ENCODE measurements around the gene PARP8. TPM values are rescaled to one million over a fixed set of nuclear protein-coding genes. Genes with fewer than 3 reads are reported as not detected.
"Not testable (repeated sequence)": the region's sequence is repeated elsewhere in the genome, so short reads cannot be mapped to it uniquely, and the experiment has no call there.

PARP8 gene
- total RNA-seq, 2 experiments from 2014 or later, result 42.9 to 48.3 TPM

- DNase-seq (no peak), ATAC-seq (no peak)
- Mint-ChIP-seq H3K27ac (no peak overlapping the region), H3K9me3 (peaks cover 12% of the 10 kb centered on the region), H3K4me1 (ENCODE audit: low read depth) (peaks cover 26% of the 10 kb centered on the region), H3K4me3 (no peak overlapping the region), H3K27me3 (no peaks in the 10 kb centered on the region), H3K36me3 (ENCODE audit: low read depth) (peaks cover 3% of the 10 kb centered on the region)
- no peak for TF ChIP-seq CTCF (IDR thresholded peaks at IDR 0.05)
- intact Hi-C loops (cut with micrococcal nuclease), result no loop called here
- ChIA-PET CTCF (no interaction called here), POLR2A (no interaction called here)
These were observed 8.2 kb upstream of the PARP8 start for GRCh38 chr5:50658246-50658645.

GRCh38 chr5:50663636-50664035 lies 2.8 kb upstream of the PARP8 start:
- no peaks in the 10 kb centered on the region for H3K27me3 Mint-ChIP-seq
- H3K36me3 Mint-ChIP-seq (ENCODE audit: low read depth), result peaks cover 7% of the 10 kb centered on the region
- TF ChIP-seq CTCF (IDR thresholded peaks at IDR 0.05), result no peak
- no peak for ATAC-seq
- ChIA-PET POLR2A (no interaction called here), CTCF (interaction anchor here (1.1 kb wide), 1 partner anchor 81 kb away, joined by 4 read pairs; no protein-coding TSS in a partner anchor)
- no peak overlapping the region for H3K4me3 Mint-ChIP-seq
- peaks cover 17% of the 10 kb centered on the region for H3K4me1 Mint-ChIP-seq (ENCODE audit: low read depth)
- intact Hi-C loops (cut with micrococcal nuclease), result no loop called here
- peak overlapping the region; percentile 27 for H3K27ac Mint-ChIP-seq
- peaks cover 9% of the 10 kb centered on the region for H3K9me3 Mint-ChIP-seq
- DNase-seq, result no peak

- POLR2A ChIA-PET, result no interaction called here
These were observed 1.3 kb upstream of the PARP8 start for GRCh38 chr5:50665091-50665490.

GRCh38 chr5:50665761-50666202 lies 655 bp upstream of the PARP8 start:
- H3K36me3 Mint-ChIP-seq (ENCODE audit: low read depth); H3K9me3 Mint-ChIP-seq; CTCF ChIA-PET; ATAC-seq; H3K27me3 Mint-ChIP-seq: not testable (repeated sequence)
- POLR2A ChIA-PET, result interaction anchor here (0.9 kb wide), 1 partner anchor 19 kb away, joined by 3 read pairs; no protein-coding TSS in a partner anchor
- Mint-ChIP-seq H3K4me3 (peak overlapping the region; percentile 90), H3K4me1 (ENCODE audit: low read depth) (peaks cover 27% of the 10 kb centered on the region), H3K27ac (peak overlapping the region; percentile 98)
- peak; percentile 64 for DNase-seq
- intact Hi-C loops (cut with micrococcal nuclease), result loop anchor here (5.0 kb wide), 3 partner anchors 42 to 223 kb away; partner anchors contain the start of gene EMB

More at GRCh38 chr5:50665091-50665490, 1.3 kb upstream of the PARP8 start:
- Mint-ChIP-seq H3K36me3 (ENCODE audit: low read depth) (peaks cover 10% of the 10 kb centered on the region), H3K27me3 (no peaks in the 10 kb centered on the region), H3K27ac (peak overlapping the region; percentile 98), H3K9me3 (peaks cover 9% of the 10 kb centered on the region), H3K4me3 (peak overlapping the region; percentile 90), H3K4me1 (ENCODE audit: low read depth) (peaks cover 23% of the 10 kb centered on the region)
- ATAC-seq (no peak), DNase-seq (no peak)
- TF ChIP-seq CTCF (IDR thresholded peaks at IDR 0.05), result no peak
- intact Hi-C loops (cut with micrococcal nuclease), result loop anchor here (5.0 kb wide), 3 partner anchors 42 to 223 kb away; partner anchors contain the start of gene EMB
- CTCF ChIA-PET, result interaction anchor here (1.0 to 1.1 kb wide), 2 partner anchors 79 to 86 kb away, joined by 3 to 4 read pairs; no protein-coding TSS in a partner anchor

- H3K9me3 Mint-ChIP-seq, result no peaks in the 10 kb centered on the region
- peaks cover 36% of the 10 kb centered on the region for H3K4me1 Mint-ChIP-seq (ENCODE audit: low read depth)
- DNase-seq, result peak; percentile 64
- TF ChIP-seq CTCF (IDR thresholded peaks at IDR 0.05), result no peak
- peak overlapping the region; percentile 99 for H3K27ac Mint-ChIP-seq
- ChIA-PET CTCF (interaction anchor here (0.9 to 1.3 kb wide), 2 partner anchors 48 to 238 kb away, joined by 3 read pairs; no protein-coding TSS in a partner anchor), POLR2A (interaction anchor here (0.8 to 1.9 kb wide), 11 partner anchors 11 to 91 kb away, joined by 3 to 13 read pairs (median 5); no protein-coding TSS in a partner anchor)
- H3K4me3 Mint-ChIP-seq, result peak overlapping the region; percentile 90
- peaks cover 15% of the 10 kb centered on the region for H3K36me3 Mint-ChIP-seq (ENCODE audit: low read depth)
- peak; percentile 49 for ATAC-seq
- no peaks in the 10 kb centered on the region for H3K27me3 Mint-ChIP-seq
- intact Hi-C loops (cut with micrococcal nuclease), result loop anchor here (5.0 kb wide), 3 partner anchors 40 to 225 kb away; partner anchors contain the start of gene EMB
These were observed 701 bp downstream of the PARP8 start for GRCh38 chr5:50667023-50667652.
